H4 (cell line): Measurements from ENCODE around the gene TRIM17. TPM values are rescaled to one million over a fixed set of nuclear protein-coding genes. Genes with fewer than 3 reads are reported as not detected.

Experiments
- DNase-seq: peaks from one replicate; pipeline ENCODE4 v3.0.0-alpha.2; 2015; ENCODE audit warnings: low spot score
- total RNA-seq: library from RNA; depleted of rRNA; stranded (reverse); fragments of >200 nt; shearing (Covaris generic); gene quantifications from 2 replicates; pipeline ENCODE4 v1.2.3, GENCODE V29; 2014

TRIM17 gene
- total RNA-seq, 1 experiment from 2014 or later, result not detected

DNA sequence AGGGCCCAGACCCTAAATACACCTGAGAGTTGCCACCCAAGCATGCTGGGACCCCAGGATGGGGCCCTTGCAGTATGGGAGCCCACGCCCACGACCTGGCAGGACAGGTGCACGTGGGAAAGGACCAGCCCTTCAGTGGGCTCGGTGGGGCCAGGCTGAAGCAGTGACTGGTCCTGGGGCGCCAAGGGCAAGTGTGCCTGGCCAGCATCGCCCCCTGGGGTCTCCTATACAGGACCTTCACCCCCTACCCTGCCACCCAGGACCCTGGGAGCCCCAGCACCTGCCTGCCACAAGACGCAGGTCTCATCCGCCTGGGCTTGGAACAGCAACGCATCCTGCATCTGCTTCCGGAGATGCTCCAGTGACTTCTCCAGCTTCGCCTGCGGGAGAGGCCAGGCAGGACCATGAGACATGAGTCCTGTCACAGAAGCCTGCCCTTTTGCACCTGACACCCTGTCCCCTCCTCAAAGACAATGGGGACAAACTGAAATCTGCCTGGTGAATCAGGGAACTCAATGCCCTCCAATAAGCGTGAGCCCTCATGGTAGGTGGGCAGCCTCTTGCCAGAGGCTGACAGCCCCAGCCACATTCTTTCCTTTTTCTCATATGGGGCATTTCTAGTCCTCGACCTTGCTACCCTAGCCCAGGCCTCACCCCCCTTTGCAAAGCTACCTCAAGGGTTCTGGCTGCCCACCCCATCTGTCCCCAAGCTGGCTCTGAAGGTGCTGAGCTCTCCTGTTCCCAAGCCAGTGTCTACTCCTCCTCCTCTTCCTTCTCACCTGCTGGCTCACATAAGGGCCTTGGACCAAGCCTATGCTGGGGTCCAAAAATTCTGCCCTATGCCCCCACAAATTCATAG lies 14.7 kb downstream of the TRIM17 start:
- DNase-seq, result no peak

DNA sequence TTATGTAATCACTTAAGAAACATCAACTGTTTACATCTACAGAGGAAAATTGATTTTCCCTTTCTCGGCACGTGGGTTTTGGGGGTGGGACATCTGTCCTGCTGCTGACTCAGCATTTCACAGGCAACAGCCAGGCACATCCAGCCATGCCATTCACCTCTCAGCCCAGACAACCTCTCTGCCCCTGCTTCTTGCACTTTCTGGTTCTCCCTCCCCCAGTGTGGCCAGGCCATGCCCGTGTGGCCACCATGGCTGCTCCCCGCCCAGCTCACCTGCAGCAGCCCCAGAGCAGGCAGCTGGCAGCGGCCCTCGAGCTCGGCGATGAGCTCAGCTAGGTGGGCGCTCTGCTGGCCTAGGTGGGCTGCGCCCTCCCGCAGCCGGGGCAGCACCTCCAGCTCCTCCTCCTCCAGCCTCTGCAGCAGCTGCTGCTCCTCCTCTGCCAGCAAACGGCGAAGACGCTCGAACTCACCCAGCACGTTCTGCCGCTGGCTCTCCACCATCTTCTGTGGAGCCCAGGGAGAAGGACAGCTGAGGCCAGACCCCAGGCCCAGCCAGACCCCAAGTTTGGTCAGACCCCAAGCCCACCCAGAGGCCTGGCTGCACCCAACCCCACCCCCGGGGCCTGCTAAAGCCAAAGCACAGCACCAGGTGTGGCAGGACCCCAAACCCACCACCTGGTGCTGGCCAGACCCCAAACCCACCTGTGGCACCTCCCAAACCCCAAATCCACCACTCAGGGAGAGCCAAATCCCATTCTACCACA lies 15.8 kb downstream of the TRIM17 start:
- no peak for DNase-seq

DNA sequence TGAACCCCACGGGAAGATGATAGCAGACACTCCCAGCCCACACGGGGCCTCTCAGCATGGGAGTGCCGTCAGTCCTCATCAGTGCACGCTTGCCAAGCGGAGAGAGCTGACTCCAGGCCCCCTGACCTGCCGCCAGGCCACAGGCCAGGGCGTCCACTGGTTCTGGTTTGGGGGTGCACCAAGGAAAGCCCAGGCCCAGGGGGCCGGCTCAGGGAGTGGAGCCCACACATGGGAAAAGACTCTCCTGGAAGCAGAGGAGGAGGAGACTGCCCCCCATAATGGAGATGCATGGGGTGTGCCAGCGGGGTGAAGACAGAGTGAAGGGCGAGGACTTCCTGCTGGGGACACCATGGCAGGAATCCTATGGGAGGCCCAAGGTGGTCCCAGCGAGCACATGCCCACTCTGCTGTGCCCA lies 16.4 kb downstream of the TRIM17 start:
- DNase-seq, result no peak

DNA sequence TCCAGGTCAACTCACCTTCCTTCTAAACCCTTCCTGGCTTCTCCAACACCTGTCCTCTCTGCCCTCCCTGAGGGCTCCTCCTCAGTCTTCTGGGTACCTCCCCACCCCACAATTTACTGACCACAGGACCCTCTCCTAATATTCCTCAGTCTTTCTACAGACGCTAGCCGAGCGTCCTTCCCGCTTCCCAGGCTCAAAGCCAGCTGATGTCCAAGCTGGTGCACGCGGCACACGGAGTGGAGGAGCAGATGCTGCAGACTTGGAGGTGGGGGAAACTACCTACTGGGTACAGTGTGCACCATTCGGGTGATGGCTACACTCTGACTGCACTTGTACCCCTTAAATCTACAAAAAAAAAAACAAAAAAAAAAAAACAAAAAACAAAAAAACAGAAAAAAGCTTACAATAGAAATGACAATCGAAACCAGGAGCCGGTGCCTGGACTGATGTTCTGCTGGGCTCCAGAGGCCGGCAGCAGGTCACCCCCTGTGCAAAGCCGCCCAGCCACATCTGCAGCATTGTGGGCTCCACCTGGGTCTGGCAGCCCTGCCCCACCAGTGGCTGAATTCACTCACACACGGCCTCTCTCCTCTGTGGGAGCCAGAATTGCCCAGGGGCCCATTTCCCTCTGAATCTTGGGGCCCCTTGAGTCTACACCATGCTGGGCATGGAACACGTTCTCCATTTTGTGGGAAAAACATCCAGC lies 17.0 kb downstream of the TRIM17 start:
- DNase-seq, result no peak

DNA sequence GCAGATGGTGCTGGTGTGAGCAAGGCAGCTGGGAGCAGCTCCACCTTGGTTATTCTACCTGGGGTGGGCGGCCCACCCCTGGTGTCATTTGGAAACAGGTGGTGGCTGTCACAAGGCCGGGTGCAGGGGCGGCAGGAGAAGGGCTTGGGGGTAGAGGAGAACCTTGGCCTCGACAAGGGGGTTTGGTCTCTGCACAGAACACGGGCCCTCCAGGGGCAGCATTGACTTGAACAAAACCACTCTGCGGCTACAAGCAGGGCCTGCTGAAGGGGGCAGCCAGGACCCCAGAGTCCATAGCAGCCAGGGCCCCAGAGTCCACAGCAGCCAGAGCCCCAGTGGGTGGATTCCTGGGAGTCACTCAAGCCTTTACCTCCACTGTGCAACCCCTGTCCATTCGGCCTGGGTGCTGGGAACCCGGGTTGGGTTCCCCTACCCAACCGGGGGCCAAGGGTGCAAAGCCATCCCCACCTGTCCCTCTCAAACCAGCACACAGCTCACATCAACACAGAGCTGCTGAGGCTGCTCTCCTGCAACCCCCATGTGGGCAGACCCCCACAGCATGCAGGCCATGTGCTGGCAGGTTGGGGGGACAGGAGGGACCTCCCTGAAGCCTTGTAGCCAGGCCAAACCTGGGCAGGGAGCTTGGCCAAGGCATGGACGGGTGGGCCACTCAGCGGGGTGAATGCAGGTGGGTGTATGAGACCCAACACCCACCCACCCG lies 17.8 kb downstream of the TRIM17 start:
- no peak for DNase-seq

DNA sequence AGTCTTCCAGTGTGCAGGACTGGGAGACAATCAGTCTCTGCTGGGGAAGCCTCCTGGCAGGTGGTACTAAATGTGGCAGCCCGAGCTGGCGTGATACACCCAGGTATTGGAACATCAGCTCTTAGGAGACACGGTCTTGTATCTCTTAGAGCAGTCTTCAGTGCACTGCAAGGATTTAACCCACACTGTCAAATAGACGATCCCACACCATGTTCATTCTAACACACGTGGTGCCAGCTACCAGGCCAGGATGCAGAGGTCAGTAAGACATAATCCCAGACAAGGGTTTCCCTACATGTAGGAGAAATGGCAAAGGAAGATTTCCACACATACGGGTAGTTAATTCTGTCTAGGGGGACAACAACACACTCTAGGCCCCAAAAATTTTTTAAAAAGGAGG lies 18.7 kb downstream of the TRIM17 start:
- DNase-seq, result no peak

DNA sequence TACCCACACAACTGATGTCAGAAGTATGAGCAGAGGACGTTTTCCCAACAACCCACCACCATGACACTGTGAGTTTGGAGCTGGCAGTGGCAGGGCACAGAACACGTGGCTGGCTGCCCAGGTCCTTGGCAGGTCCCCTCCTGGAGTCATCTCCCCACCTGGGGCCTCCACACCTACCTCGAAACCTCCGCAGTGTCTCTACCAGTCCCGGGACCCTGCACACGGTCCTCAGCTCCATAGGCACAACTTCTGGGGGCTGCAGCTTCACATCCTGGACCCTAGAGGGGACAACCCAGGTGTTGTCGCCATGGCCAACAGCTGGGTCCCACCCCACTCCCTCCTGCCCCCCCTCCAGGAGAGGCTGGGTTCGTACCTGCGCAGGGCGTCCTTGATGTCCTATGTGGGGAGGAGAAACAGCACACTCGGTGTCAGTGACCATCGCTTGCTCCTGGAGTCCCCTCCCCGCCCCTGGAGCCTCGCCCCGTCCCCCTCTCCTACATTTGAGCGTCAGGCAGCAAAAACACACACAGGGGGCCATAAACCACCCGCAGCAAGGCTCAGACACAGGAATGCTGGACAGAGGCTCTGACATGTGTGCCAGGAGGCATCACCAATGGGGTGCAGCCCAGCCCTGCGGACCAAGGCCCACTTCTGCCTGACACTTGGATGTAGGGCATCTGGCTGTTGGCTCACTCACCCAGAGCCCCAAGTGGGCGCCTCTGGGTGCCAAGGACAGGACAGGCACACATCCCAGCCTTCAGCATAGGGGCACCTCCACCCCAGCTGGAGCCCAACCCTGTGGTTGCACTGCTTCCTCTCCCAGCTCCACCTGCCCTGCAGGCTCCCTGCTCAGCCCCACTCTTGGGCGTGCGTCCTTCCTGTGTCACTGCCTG lies 19.6 kb downstream of the TRIM17 start:
- no peak for DNase-seq

DNA sequence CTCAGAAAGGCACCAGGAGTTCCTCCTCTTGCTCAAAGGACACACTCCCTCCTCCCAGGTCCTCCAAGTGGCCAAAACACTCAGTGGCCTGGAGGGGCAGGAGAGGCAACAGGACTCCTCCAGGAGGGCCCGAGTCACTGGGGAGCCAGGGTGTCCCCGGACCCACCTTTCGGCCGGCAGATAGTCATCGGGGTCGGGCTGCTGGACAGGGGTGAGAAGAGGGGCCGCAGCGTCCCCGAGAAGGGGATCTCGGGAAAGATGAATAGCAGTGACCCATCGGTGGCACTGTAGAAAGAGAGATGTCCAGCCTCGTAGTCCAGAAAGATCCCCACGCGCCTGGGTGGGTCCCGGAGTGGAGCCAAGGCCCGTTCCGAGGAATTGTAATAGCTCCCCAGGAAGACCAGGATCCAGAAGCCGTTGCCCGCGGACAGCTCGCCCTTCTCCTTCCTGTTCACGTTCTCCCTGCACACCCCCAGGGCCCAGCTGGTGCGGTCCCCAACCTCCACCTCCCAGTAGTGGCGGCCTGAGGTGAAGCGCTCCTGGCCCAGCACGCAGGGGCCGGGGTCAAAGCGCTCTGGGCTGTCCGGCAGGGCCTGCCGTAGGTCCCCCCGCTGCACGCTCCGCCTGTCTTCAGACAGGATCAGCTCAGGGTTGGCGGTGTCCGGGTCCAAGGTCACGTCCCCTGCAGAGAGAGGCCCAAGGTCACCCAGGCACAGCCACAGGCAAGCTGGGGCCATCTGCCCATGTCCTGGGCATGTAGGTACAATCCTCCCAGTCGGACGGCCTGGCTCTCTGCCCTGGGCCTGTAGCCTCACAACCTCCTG lies 21.9 kb downstream of the TRIM17 start:
- DNase-seq, result no peak

DNA sequence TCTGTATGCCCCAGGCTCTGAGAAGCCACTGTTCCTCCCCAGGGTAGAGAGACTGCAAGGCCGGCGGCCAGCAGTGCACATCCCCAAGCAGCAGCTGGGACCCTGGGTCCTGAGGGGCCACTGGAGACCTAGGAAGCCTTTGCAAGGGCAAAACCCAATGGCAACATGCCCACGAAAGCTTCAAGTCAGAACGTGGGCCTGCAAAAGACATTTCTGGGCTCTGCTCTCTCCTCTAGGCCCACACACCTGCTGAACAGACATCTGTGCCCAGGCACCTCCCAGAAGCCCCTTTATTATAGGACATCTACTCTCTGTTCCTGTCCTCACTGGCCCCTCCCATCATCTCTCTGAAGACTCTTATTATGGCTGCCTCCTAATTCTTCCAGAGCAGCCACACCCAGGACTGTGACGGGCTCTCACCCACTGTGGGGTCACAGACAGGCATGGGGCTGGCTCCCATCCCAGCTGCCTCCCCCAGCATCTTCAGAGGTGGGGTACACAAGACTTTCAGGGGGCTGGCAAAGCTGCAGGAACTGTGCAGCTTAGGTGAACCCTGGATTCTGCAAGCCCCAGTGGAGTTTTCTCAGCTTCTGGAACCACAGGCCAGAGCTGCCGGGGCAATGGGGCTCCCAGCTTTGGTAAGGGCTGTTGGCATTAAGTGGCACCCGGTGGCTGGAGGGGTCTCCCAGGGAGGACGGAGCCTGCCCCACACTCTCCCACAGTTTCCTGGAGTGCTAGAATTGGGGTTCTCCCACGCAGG lies 22.7 kb downstream of the TRIM17 start:
- no peak for DNase-seq

DNA sequence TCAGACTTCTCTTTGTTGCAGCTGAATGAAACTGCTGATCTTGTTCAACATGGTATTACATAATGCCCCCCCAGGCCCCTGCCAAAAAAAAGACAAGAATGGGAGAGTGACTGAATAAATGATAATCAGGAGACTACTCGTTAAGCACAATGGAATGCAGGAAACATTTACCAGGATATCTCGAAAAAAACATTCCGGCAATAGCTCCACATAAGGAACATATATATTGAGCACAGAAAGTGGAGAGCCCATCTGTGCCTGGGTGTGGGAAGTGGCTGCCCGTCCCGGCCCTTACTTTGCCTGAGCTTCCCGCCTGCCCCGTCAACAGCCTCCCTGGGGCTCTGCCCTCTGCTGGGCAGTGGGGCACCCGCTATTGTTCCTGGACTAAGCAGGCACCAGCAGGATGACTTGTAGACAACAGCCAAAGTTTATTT lies 23.4 kb downstream of the TRIM17 start:
- peak; percentile 31 for DNase-seq

DNA sequence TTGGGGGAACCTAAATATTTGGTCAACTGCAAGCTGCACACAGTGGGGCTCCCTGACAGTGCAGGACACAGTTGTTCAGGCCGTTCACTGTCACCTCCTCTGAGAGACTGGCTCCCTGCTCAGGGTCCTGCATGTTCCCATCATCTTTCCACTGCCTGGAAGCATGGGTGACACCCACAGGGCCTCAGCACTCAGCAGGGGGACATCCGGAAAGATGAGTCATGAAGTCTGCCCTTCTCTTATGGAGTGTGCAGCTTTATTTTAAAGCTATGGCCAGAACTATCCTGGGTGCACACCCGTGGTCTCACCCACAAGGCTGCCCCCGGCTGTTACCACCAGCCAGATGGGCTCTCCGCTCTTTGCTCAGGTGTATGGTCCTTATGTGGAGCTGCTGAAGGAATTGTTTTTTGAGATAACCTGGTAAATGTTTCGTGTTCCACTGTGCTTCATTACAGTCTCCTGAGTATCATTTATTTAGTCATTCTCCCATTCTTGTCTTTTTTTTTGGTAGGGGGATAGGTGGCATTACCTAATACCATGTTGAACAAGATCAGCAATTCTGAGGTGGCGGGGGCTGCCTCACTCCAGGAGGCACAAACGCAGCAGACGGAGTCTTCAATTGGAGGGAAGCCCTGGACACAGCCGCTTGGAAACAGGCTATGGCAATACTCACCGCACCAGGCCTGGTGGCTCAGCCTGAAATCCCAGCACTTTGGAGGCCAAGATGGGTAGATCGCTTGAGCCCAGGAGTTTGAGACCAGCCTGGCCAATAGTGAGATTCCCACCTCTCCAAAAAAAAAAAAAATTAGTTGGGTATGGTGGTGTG lies 24.3 kb downstream of the TRIM17 start:
- DNase-seq, result no peak

DNA sequence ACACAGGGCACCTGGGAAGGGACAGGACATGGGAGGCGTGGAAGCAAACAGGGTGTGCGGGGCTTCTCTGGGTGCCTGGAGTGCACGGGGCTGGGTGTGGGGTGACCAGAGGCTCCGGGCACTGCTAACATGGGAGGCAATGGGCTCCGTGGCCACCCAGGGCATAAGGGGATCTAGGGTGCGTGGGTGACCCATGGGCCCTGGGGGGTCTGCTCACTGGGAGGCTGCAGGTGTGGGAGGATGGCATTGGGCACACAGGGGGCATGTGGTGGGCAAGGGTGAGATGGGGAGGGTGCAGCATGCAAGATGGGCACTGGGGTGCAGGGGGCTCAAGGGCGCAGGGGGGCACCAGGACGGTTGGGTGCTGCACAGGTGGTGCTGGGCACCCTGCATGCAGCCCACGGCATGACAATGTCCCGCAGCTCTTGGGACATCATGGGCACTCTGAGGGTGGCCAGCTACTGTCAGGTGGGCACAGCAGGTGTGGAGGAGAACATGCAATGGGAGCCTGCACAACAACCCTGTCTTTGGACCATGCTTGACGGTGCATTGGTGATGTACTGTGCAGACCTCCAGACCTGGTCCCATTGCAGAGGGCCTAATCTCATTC lies 25.1 kb downstream of the TRIM17 start:
- DNase-seq, result no peak

DNA sequence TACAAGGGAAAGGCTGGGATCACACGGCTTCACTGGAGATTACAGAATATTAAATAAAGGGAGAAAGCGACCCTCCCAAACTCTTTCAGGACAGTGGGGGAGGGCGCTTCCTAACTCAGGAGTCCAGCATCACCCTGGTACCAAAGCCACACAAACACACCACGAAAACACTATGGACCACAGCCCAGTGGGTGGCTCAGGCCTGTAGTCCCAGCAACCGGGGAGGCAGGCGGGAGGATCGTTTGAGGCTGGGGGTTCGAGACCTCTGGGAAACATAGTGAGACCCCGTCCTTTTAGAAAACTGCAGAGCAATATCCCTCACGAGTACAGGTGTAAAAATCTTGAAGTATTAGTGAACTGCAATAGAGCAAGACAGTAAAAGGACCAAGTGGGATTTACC lies 26.0 kb downstream of the TRIM17 start:
- DNase-seq, result no peak

DNA sequence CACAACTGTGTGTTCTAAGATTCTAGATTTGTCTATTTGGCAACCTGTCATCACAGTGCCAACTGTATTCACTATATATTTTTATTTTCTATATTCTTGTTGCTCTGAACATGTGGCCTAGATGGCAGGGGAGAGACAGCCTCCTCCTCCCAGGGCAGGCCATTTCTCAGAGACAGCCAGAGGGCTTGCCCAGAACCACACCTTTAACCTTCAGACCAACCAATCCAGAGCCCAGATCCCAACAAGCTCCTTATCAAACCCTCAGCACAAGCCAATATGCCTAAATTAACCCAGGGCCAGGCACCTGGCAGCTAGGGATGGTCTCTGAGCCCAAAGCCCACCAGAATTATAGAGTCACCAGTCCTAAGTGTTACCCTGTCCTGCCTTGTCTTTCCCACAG lies 29.3 kb downstream of the TRIM17 start:
- no peak for DNase-seq

DNA sequence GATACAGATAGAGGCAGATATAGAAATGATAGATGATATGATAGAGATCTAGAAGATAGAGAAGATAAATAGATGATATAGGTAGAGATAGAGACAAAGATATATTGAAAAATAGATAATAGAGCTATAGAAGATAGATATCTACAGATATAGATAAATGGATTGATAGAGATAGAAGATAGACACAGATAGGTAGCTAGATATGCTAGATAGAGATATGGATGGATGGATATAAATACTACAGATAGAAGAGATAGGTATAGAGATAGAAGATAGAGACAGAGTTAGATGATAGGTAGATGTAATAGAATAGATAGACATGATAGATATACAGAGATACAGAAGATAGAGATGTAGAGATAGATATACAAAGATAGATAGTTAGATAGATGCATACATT lies 31.4 kb downstream of the TRIM17 start:
- no peak for DNase-seq

DNA sequence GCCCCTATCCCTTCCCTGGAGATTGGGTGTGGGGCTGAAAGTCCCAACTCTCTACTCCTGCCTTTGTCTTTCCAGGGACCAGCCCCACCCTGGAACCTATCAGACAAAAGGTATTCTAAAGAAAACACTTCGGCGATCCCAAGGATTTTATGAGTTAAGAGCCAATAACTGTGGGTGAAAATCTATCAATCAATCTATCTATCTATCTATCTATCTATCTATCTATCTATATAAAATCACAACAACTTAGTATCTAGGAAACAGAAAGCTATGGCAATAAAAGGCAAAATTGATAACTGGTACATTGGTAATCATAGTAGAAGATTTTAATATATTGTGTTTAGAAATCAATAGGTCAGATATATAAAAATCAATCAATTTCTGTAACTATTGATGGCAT lies 32.9 kb downstream of the TRIM17 start:
- DNase-seq, result no peak

DNA sequence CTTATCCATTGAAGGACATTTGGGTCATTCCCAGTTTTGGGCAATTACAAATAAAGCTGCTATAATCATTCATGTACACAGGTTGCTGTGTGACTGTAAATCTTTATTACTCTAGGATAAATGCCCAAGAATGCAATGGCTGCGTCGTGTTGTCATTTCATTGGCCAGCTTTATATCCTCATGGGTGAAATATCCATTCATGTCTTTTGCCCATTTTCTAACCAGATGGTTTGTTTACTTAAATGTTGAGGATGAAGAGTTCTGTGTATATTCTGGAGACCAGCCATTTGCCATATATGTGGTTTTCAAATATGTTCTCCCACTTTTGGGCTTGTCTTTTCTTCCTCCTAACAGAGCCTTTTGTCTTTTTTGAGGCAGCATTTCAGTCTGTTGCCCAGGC lies 35.3 kb downstream of the TRIM17 start:
- no peak for DNase-seq

DNA sequence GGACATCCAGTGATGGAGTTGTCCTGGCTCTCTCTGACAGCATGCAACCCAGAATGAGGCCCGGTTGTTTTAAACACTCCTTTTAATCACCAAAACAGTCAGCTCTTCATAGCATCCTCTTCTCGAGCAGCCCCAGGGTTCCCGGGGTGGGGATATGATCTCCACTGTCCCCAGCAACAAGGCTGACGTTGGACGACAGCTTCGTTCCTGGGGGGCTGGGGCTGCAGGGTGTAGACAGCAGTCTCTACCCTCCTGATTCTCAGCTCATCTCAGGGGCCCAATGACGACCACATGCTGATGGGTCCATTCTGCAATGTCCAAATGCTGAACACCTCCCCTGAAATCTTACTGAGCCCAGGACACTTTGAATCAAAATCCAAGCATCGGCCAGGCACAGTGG lies 37.0 kb downstream of the TRIM17 start:
- no peak for DNase-seq
